ENCODE data around the gene GPR85.

- TF ChIP-seq HOXA7 (CRISPR knock-in tag; IDR thresholded peaks at IDR 0.05) (no peak), POLR2AphosphoS2 (conservative IDR thresholded peaks at IDR 0.05; ENCODE audit: low read length) (no peak), MAX (IDR thresholded peaks at IDR 0.05) (no peak)
- TF ChIP-seq, protein P1, sequence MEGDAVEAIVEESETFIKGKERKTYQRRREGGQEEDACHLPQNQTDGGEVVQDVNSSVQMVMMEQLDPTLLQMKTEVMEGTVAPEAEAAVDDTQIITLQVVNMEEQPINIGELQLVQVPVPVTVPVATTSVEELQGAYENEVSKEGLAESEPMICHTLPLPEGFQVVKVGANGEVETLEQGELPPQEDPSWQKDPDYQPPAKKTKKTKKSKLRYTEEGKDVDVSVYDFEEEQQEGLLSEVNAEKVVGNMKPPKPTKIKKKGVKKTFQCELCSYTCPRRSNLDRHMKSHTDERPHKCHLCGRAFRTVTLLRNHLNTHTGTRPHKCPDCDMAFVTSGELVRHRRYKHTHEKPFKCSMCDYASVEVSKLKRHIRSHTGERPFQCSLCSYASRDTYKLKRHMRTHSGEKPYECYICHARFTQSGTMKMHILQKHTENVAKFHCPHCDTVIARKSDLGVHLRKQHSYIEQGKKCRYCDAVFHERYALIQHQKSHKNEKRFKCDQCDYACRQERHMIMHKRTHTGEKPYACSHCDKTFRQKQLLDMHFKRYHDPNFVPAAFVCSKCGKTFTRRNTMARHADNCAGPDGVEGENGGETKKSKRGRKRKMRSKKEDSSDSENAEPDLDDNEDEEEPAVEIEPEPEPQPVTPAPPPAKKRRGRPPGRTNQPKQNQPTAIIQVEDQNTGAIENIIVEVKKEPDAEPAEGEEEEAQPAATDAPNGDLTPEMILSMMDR (IDR thresholded peaks at IDR 0.05) = no peak
Measured at GRCh38 chr7:113076703-113077102, 9.9 kb downstream of the GPR85 start.
